ENCODE results near the gene FAAH2.
"Not testable (repeated sequence)": the region's sequence is repeated elsewhere in the genome, so short reads cannot be mapped to it uniquely, and the experiment has no call there.

The FAAH2 gene

DNA sequence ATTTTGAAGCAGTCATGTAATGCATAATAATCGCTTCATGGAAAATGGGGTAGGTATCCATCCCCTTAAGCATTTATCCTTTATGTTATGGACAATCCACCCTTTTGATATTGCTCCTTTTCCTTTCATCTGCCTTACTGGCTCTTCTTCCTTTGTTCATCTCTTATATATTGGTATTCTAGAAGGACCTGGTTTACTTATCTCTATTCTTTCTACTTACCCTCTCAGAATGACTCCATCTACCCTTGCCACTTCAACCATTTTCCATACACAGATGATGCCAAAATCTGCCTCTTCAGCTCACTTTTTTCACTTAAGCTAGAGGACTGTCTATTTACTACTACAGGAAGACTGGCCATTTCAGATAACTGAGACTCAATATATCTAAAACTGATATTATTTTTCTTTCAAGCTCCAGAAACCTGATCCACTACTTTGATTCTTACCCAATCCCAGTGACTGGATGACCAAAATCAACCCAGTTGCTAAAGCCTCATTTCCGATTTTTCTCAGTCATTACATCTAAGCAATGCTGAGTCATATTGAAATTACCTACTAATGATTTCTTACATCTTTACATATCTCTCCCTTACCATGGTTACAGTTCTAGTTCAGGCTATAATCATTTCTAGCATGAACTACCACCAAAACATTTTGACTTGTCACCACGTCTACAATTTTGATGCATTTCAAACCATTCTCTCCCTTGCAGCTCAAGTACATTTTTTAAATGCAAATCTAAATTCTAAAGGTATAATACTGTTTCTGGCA, 93.7 kb downstream of the FAAH2 start:
- no peak for DNase-seq

- DNase-seq = not testable (repeated sequence)
These were observed 107.7 kb downstream of the FAAH2 start for GRCh38 chrX:57394162-57394561.

DNA sequence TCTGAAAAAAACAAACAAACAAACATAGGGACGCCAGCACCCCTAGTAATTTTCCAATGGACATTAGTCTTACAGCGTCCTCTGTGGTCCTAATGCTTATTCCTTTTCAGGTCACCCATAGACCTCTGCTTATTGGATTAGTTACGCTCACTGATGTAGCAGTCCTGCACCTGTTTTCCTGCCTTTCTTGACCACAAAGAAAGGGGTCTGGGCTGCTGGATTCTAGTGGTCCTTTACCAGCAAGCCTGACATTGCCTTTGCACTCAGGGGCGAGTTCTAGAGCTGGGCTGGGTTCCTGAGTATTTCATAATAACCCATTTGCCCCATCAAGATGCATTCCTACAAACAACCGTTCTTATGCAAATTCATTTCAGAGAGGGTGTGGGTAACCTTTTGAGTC, 116.7 kb downstream of the FAAH2 start:
- DNase-seq = not testable (repeated sequence)

- no peak for DNase-seq
These were observed 119.6 kb downstream of the FAAH2 start for GRCh38 chrX:57406149-57406548.

DNA sequence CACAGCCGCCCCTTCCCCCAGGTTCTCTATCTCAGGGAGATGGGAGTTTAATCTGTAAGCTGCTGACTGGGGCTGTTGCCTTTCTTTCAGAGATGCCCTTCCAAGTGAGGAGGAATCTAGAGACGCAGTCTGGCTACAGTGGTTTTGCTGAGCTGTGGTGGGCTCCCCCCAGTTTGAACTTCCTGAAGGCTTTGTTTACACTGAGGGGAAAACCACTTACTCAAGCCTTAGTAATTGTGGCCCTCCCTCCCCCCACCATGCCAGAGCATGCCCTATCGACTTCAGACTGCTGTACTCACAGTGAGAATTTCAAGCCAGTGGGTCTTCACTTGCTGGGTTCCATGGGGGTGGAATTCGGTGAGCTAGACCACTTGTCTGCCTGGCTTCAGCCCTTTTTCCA, 131.3 kb downstream of the FAAH2 start:
- no peak for DNase-seq

- no peak for DNase-seq
These were observed 135.8 kb downstream of the FAAH2 start for GRCh38 chrX:57422289-57422688.

- no peak for DNase-seq
These were observed 136.3 kb downstream of the FAAH2 start for GRCh38 chrX:57422790-57423189.

GRCh38 chrX:57445076-57445475, 158.6 kb downstream of the FAAH2 start:
- DNase-seq = no peak

DNA sequence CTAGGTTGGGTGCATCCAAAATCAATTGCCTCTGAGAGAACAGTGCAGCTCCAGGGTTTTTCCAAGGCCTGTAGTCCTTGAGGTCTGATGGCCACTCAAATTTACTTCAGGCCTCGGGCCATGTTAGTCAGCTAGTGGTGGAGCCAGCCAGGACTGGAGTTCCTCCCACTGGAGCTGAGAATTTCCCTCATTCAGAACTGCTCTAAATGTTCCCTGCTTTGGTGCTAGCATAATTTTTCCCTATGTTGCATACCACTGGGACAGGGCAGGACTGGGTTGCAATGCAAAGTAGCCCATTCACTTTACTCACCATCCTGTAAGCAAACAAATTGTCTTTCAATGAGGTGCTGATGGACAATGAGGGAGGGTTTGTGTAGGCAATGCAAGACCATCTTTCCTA, 159.3 kb downstream of the FAAH2 start:
- no peak for DNase-seq

DNA sequence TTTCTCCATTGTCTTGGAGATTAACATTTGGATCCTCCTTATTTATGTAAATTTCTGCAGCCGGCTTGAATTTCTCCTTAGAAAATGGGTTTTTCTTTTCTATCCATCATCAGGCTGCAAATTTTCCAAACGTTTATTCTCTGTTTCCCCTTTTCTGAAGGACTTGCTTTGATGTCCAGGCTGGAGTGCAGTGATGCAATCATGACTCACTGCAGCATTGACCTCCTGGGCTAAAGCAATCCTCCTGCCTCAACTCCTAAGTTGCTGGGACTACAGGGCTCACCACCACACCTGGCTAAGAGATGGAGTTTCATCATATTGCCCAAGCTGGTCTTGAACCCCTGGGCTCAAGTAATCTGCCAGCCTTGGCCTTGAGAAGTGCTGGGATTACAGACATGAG, 161.3 kb downstream of the FAAH2 start:
- DNase-seq = no peak

- no peak for DNase-seq
These were observed 165.0 kb downstream of the FAAH2 start for GRCh38 chrX:57451426-57452020.

DNA sequence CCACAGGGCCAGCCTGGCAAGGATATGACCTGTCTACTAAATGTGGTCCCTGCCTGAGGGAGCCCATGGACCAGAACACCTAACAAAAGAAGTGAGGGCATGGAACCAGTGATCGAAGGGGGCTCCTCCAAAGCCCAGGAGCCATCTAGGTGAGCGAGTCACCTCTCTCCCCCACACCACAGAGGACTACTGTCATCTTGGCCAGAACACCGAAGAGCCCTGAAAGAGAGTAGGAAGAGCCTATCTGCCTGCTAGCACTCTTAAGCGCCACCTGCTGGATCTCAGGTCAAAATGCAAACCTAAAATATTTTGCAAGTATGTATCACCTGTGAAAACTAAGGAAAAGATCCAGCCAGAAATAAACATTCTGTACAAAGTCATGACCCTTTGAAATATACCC, 167.4 kb downstream of the FAAH2 start:
- DNase-seq = peak; percentile 0

DNA sequence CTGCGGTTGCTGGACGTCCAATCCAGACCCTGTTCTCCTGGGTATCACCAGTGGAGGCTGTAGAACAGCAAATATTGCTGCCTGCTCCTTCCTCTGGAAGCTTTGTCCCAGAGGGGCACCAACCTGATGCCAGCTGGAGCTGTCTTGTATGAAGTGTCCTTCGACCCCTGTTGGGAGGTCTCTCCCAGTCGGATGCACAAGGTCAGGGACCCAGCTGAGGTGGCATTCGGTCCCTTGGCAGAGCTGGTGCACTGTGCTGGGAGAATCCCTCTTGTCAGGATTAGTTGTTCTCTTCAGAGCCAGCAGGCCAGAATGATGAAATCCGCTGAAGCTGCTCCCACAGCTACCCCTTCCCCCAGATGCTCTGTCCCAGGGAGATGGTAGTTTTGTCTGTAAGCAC, 195.0 kb downstream of the FAAH2 start:
- DNase-seq = no peak

GRCh38 chrX:57516491-57516890, 230.0 kb downstream of the FAAH2 start:
- DNase-seq = no peak

DNA sequence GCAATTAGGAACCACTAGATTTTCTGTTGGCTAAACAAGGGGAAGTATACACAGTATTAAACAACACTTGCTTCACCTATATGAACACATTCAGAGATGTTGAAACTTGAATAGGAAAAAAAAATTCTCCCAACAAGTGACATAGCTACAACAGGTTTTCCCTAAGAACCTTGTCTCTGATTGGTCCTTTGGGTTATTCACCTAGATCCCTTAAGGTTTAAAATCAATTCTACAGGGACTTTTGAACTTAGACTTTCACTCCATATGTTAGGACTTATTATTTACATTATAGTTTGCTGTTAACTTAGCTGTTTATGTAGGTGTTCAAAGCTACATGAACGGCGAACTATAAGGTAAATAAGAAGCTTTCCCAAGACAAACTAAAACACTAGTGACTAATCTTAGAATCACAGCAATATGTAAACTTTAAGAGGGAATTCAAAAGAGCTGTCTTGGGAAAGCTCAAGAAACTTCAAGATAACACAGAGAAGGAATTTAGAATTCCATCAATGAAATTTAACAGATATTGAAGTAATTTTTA, 233.1 kb downstream of the FAAH2 start:
- no peak for DNase-seq

GRCh38 chrX:57528670-57529255, 242.3 kb downstream of the FAAH2 start:
- DNase-seq = peak; percentile 1
